Mesenchymal stem cell (in vitro differentiated cells and primary cell): ENCODE data around the gene ADGRV1.

Experiments used
- DNase-seq: peaks from one replicate; pipeline ENCODE4 v3.0.0-alpha.2; 2013
- H2AFZ ChIP-seq: one replicate; pipeline ENCODE4 v1.6.1; 2013; ENCODE audit warnings: low read depth, mild to moderate bottlenecking, control low read depth, inconsistent platforms, low read length, moderate library complexity
- H2AK5ac ChIP-seq: 2 replicates; pipeline ENCODE4 v1.6.1; 2013; ENCODE audit warnings: low read length, moderate library complexity, mild to moderate bottlenecking, inconsistent platforms; ENCODE audit not compliant: severe bottlenecking
- H2BK120ac ChIP-seq: one replicate; pipeline ENCODE4 v1.6.1; 2013; ENCODE audit warnings: low read depth, mild to moderate bottlenecking, inconsistent platforms, low read length, moderate library complexity
- H2BK12ac ChIP-seq, 2 experiments: one replicate each; pipeline ENCODE4 v1.6.1; 2013; ENCODE audit warnings: inconsistent platforms in 2 of 2, low read length in 2 of 2, mild to moderate bottlenecking in 2 of 2, moderate library complexity in 2 of 2, control low read depth in 1 of 2
- H2BK15ac ChIP-seq: one replicate; pipeline ENCODE4 v1.6.1; 2013; ENCODE audit warnings: mild to moderate bottlenecking, low read depth, inconsistent platforms; ENCODE audit not compliant: poor library complexity, severe bottlenecking
- H2BK5ac ChIP-seq: 2 replicates; pipeline ENCODE4 v1.6.1; 2013; ENCODE audit warnings: low read depth, mild to moderate bottlenecking, low read length, control low read depth, inconsistent platforms; ENCODE audit not compliant: poor library complexity, severe bottlenecking
- H3K14ac ChIP-seq, 2 experiments: one replicate each; pipeline ENCODE4 v1.6.1; 2013; ENCODE audit warnings: inconsistent platforms in 2 of 2, low read length in 2 of 2, control low read depth in 1 of 2, mild to moderate bottlenecking in 1 of 2, moderate library complexity in 1 of 2
- H3K18ac ChIP-seq, 2 experiments: one replicate each; pipeline ENCODE4 v1.6.1; 2013; ENCODE audit warnings: inconsistent platforms in 2 of 2, low read length in 2 of 2, control low read depth in 1 of 2, low read depth in 1 of 2, mild to moderate bottlenecking in 1 of 2
- H3K23ac ChIP-seq, 2 experiments: one replicate each; pipeline ENCODE4 v1.6.1; 2013; ENCODE audit warnings: inconsistent platforms in 2 of 2, low read length in 2 of 2, mild to moderate bottlenecking in 2 of 2, moderate library complexity in 2 of 2, control low read depth in 1 of 2
- H3K27ac ChIP-seq: 2 replicates; pipeline ENCODE4 v1.5.1; 2013; ENCODE audit warnings: mild to moderate bottlenecking, moderate library complexity, low read length, control low read depth, inconsistent platforms; ENCODE audit not compliant: poor library complexity, severe bottlenecking
- H3K27me3 ChIP-seq, 2 experiments: 2 replicates each; pipeline versions ENCODE4 v1.6.1 to v1.7.0; 2013; ENCODE audit warnings: low read length in 2 of 2, mild to moderate bottlenecking in 2 of 2, moderate library complexity in 2 of 2, control low read depth in 1 of 2, inconsistent platforms in 1 of 2; ENCODE audit not compliant: control insufficient read depth in 1 of 2, insufficient read depth in 1 of 2
- H3K36me3 ChIP-seq, 2 experiments: 2 replicates each; pipeline versions ENCODE4 v1.6.1 to v1.7.0; 2013; ENCODE audit warnings: low read length in 2 of 2, control low read depth in 1 of 2, inconsistent platforms in 1 of 2, low read depth in 1 of 2, mild to moderate bottlenecking in 1 of 2; ENCODE audit not compliant: insufficient read depth in 2 of 2, control insufficient read depth in 1 of 2
- H3K4ac ChIP-seq, 2 experiments: one replicate each; pipeline ENCODE4 v1.6.1; 2013; ENCODE audit warnings: inconsistent platforms in 2 of 2, low read length in 2 of 2, mild to moderate bottlenecking in 2 of 2, moderate library complexity in 2 of 2, control low read depth in 1 of 2, low read depth in 1 of 2
- H3K4me1 ChIP-seq: 2 replicates; pipeline ENCODE4 v1.6.1; 2013; ENCODE audit warnings: low read depth, low read length, control low read depth; ENCODE audit not compliant: control insufficient read depth, insufficient read depth
- H3K4me2 ChIP-seq: 2 replicates; pipeline ENCODE4 v1.6.1; 2013; ENCODE audit warnings: low read length, mild to moderate bottlenecking, inconsistent platforms; ENCODE audit not compliant: poor library complexity, severe bottlenecking
- H3K4me3 ChIP-seq, 2 experiments: 2 replicates each; pipeline versions ENCODE4 v1.5.1 to v1.7.0; 2013; ENCODE audit warnings: low read length in 2 of 2, mild to moderate bottlenecking in 2 of 2, control low read depth in 1 of 2, low read depth in 1 of 2; ENCODE audit not compliant: insufficient read depth in 1 of 2
- H3K79me1 ChIP-seq: replicated peaks from 2 replicates; pipeline ENCODE4 v1.6.1; 2013; ENCODE audit warnings: mild to moderate bottlenecking, control low read depth, low read length, inconsistent platforms; ENCODE audit not compliant: poor library complexity, severe bottlenecking
- H3K9ac ChIP-seq: 2 replicates; pipeline ENCODE4 v1.7.0; 2013; ENCODE audit warnings: mild to moderate bottlenecking, low read length, moderate library complexity
- H3K9me3 ChIP-seq: 2 replicates; pipeline ENCODE4 v1.7.0; 2013; ENCODE audit warnings: mild to moderate bottlenecking, low read length; ENCODE audit not compliant: control insufficient read depth
- H4K8ac ChIP-seq: one replicate; pipeline ENCODE4 v1.6.1; 2013; ENCODE audit warnings: inconsistent platforms, mild to moderate bottlenecking, low read length, moderate library complexity
- H4K91ac ChIP-seq: one replicate; pipeline ENCODE4 v1.6.1; 2013; ENCODE audit warnings: mild to moderate bottlenecking, low read length, inconsistent platforms
- WGBS: methylation state at CpG from one replicate; pipeline ENCODE4 v1.1.7; 2013; ENCODE audit warnings: mixed read lengths; 5-methylcytosine and 5-hydroxymethylcytosine counted together

The ADGRV1 gene

DNA sequence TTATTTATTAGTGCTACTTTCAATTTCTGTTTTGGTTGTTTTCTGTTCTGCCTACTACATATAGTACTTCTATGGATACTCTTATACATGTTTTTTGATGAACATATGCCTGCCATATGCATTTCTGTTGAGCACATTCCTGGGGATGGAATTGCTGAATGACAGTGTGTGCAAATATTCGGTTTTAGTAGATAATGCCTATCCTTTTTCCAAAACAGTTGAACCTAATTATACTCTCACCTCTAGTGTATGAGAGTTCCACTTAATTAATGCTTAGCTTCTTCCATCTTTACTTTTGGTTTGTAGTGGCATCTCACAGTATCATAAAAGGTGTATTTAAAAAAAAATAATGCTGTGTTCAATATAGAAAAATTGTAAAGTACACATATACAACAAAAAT is 96.8 kb downstream of the ADGRV1 start:
- no peak overlapping the region for H4K91ac ChIP-seq
- no peak overlapping the region for H3K14ac ChIP-seq
- no peaks in the 10 kb centered on the region for H3K27me3 ChIP-seq
- H3K18ac ChIP-seq = no peak overlapping the region
- H3K4me1 ChIP-seq = no peaks in the 10 kb centered on the region
- H3K23ac ChIP-seq = no peak overlapping the region
- no peak overlapping the region for H2AK5ac ChIP-seq
- H3K36me3 ChIP-seq = no peaks in the 10 kb centered on the region
- no peak overlapping the region for H3K27ac ChIP-seq
- H3K9ac ChIP-seq = no peak overlapping the region
- no peak overlapping the region for H2BK5ac ChIP-seq
- H3K4me2 ChIP-seq = no peak overlapping the region
- no peak overlapping the region for H2AFZ ChIP-seq
- WGBS = no CpG with 5 or more reads among the region's 1 CpG
- H4K8ac ChIP-seq = no peak overlapping the region
- no peak overlapping the region for H2BK120ac ChIP-seq
- no peak overlapping the region for H2BK12ac ChIP-seq
- no peak for DNase-seq
- H2BK15ac ChIP-seq = no peak overlapping the region
- no peak overlapping the region for H3K4ac ChIP-seq
- no peaks in the 10 kb centered on the region for H3K9me3 ChIP-seq
- no peaks in the 10 kb centered on the region for H3K79me1 ChIP-seq
- H3K4me3 ChIP-seq = no peak overlapping the region

DNA sequence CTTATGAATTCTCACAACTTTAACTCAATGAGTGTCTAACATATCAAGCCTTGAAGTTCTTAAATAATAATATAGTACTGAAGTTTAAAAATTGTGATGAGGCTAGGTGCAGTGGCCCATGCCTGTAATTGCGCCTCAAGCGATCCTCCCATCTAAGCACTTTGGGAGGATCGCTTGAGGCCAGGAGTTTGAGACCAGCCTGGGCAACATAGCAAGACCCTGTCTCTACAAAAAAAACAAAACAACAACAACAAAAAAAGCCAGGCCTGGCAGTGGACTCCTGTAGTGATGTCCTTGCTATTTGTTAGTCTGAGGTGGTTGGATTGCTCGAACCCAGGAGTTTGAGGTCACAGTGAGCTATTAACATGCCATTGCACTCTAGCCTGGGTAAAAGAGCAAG is 98.4 kb downstream of the ADGRV1 start:
- Histone ChIP-seq H2AK5ac (no peak overlapping the region), H3K4ac (no peak overlapping the region), H2BK5ac (no peak overlapping the region), H3K27me3 (no peaks in the 10 kb centered on the region), H3K14ac (no peak overlapping the region), H4K91ac (no peak overlapping the region), H2BK12ac (no peak overlapping the region), H2BK15ac (no peak overlapping the region), H3K4me3 (no peak overlapping the region), H3K18ac (no peak overlapping the region), H3K9me3 (no peaks in the 10 kb centered on the region), H4K8ac (no peak overlapping the region), H3K4me1 (no peaks in the 10 kb centered on the region), H3K79me1 (no peaks in the 10 kb centered on the region), H2AFZ (no peak overlapping the region), H3K36me3 (no peaks in the 10 kb centered on the region), H3K9ac (no peak overlapping the region), H3K27ac (no peak overlapping the region), H2BK120ac (no peak overlapping the region), H3K23ac (no peak overlapping the region), H3K4me2 (no peak overlapping the region)
- WGBS = 54% methylated on average over 3 of the region's 4 CpGs
- no peak for DNase-seq

DNA sequence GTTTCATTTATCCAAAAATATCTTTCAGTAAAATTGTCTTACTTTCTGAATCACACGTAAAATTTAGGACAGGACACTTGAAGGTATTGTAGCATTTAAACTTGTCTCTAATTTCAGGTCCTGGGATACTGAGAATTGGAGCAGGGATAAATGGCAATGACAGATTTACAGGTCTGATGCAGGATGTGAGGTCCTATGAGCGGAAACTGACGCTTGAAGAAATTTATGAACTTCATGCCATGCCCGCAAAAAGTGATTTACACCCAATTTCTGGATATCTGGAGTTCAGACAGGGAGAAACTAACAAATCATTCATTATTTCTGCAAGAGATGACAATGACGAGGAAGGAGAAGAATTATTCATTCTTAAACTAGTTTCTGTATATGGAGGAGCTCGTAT is 99.2 kb downstream of the ADGRV1 start:
- no peak for DNase-seq
- Histone ChIP-seq H4K8ac (no peak overlapping the region), H3K4ac (no peak overlapping the region), H3K23ac (no peak overlapping the region), H2AK5ac (no peak overlapping the region), H2BK120ac (no peak overlapping the region), H2BK15ac (no peak overlapping the region), H3K36me3 (no peaks in the 10 kb centered on the region), H3K27ac (no peak overlapping the region), H3K14ac (no peak overlapping the region), H2AFZ (no peak overlapping the region), H3K27me3 (no peaks in the 10 kb centered on the region), H3K9ac (no peak overlapping the region), H3K79me1 (no peaks in the 10 kb centered on the region), H3K4me2 (no peak overlapping the region), H3K18ac (no peak overlapping the region), H3K4me3 (no peak overlapping the region), H2BK12ac (no peak overlapping the region), H3K9me3 (no peaks in the 10 kb centered on the region), H3K4me1 (no peaks in the 10 kb centered on the region), H4K91ac (no peak overlapping the region), H2BK5ac (no peak overlapping the region)
- 95% methylated on average over 6 of the region's 6 CpGs for WGBS

DNA sequence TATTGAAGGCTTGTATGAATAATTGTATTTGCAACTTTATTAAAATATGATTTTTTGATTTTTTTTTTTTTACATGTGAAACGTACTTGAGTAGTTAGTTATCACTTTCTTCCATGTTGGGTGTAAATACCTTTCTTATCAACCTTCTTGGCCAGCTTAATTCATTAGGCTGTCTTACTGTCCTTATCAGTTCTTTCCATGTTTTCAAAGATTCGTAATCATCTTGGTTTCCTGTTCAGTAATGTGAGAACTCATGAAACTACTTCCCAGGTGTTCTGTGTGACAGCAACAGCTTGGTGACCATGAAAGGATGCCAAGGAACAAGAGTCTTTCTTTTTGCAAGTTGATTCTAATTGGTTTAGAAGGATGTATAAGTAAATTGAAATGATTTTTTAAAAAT is 100.0 kb downstream of the ADGRV1 start:
- no peak overlapping the region for H2AFZ ChIP-seq
- no peaks in the 10 kb centered on the region for H3K36me3 ChIP-seq
- no peaks in the 10 kb centered on the region for H3K9me3 ChIP-seq
- 57% methylated on average over 1 of the region's 2 CpGs for WGBS
- no peak overlapping the region for H4K8ac ChIP-seq
- H2AK5ac ChIP-seq = no peak overlapping the region
- H3K27ac ChIP-seq = no peak overlapping the region
- H3K4me2 ChIP-seq = no peak overlapping the region
- no peak overlapping the region for H2BK5ac ChIP-seq
- H2BK120ac ChIP-seq = no peak overlapping the region
- no peak overlapping the region for H4K91ac ChIP-seq
- no peaks in the 10 kb centered on the region for H3K27me3 ChIP-seq
- H3K23ac ChIP-seq = no peak overlapping the region
- no peak overlapping the region for H3K4ac ChIP-seq
- no peak overlapping the region for H3K9ac ChIP-seq
- no peak overlapping the region for H2BK12ac ChIP-seq
- H2BK15ac ChIP-seq = no peak overlapping the region
- H3K79me1 ChIP-seq = no peaks in the 10 kb centered on the region
- no peak overlapping the region for H3K14ac ChIP-seq
- H3K4me1 ChIP-seq = no peaks in the 10 kb centered on the region
- no peak overlapping the region for H3K4me3 ChIP-seq
- DNase-seq = no peak
- H3K18ac ChIP-seq = no peak overlapping the region
